ENCODE measurements around the gene IL13. TPM values are rescaled to one million over a fixed set of nuclear protein-coding genes. Genes with fewer than 3 reads are reported as not detected.

The IL13 gene
- polyA plus RNA-seq, 1 donor (not counting 4 experiments of a cell fraction or from before 2014, with no cell fraction given): not detected

DNA sequence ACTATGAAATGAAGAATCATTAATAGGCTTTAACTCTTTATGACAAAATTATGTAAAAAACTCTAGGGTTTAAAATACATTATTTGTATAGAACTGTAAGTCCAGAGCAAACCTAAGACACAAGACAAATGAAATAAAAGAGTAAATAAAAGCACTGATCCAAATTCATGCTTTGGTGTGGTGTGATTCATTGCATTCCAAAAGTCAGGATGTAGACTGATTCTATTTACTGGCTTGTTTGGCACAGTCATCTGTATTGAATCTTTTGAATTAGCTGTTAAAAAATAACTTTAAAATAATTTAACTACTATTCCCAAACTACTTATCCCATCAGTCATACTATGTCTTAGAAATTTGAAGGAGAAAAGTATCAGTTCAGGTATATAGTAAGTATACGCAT lies 46.9 kb downstream of the IL13 start:
- Histone ChIP-seq H3K4me2 (ENCODE audit: control insufficient read depth, extremely low read depth, insufficient read depth, low read depth, low read length) (no peak overlapping the region), H3K79me2 (ENCODE audit: control insufficient read depth, insufficient read depth, low read length) (no peaks in the 10 kb centered on the region), H3K4me3 (ENCODE audit: control insufficient read depth in 2 of 3, extremely low read depth in 1 of 3, insufficient read depth in 2 of 3, low read depth in 1 of 3, low read length in 3 of 3) (no peak overlapping the region), H3K27ac (ENCODE audit: control insufficient read depth, insufficient read depth, low read length) (no peak overlapping the region), H2AFZ (ENCODE audit: control insufficient read depth, low read length) (no peak overlapping the region), H4K20me1 (ENCODE audit: control insufficient read depth, extremely low read depth, insufficient read depth, low read length) (no peaks in the 10 kb centered on the region), H3K4me1 (ENCODE audit: control insufficient read depth, extremely low read depth, insufficient read depth, low read length) (no peaks in the 10 kb centered on the region), H3K9me3 (ENCODE audit: control insufficient read depth, low read depth, low read length) (no peaks in the 10 kb centered on the region), H3K27me3 (ENCODE audit: control insufficient read depth, extremely low read depth, insufficient read depth, low read length) (no peaks in the 10 kb centered on the region), H3K36me3 (ENCODE audit: control insufficient read depth in 2 of 2, extremely low read depth in 1 of 2, insufficient read depth in 2 of 2, low read length in 2 of 2) (peaks cover 2 to 7% of the 10 kb centered on the region in 2 experiments), H3K9ac (ENCODE audit: control insufficient read depth, extremely low read depth, insufficient read depth, low read length) (no peak overlapping the region), H3K9me1 (ENCODE audit: control insufficient read depth, extremely low read depth, insufficient read depth, low read length) (no peaks in the 10 kb centered on the region)
- dilution Hi-C loops (cut with MboI; ENCODE audit: extremely low pct_ligation_motif_present, low sequenced_read_pairs): no loop called here
- TF ChIP-seq, protein P1, sequence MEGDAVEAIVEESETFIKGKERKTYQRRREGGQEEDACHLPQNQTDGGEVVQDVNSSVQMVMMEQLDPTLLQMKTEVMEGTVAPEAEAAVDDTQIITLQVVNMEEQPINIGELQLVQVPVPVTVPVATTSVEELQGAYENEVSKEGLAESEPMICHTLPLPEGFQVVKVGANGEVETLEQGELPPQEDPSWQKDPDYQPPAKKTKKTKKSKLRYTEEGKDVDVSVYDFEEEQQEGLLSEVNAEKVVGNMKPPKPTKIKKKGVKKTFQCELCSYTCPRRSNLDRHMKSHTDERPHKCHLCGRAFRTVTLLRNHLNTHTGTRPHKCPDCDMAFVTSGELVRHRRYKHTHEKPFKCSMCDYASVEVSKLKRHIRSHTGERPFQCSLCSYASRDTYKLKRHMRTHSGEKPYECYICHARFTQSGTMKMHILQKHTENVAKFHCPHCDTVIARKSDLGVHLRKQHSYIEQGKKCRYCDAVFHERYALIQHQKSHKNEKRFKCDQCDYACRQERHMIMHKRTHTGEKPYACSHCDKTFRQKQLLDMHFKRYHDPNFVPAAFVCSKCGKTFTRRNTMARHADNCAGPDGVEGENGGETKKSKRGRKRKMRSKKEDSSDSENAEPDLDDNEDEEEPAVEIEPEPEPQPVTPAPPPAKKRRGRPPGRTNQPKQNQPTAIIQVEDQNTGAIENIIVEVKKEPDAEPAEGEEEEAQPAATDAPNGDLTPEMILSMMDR (optimal IDR thresholded peaks at IDR 0.05 in 1 of 3, IDR thresholded peaks at IDR 0.05 in 1 of 3, conservative IDR thresholded peaks at IDR 0.05 in 1 of 3; ENCODE audit: extremely low read depth in 1 of 3, insufficient read depth in 2 of 3, low read length in 3 of 3): no peak
- TF ChIP-seq EZH2 (IDR thresholded peaks at IDR 0.05; ENCODE audit: low read length): no peak
- DNase-seq (ENCODE audit: low read depth, low spot score) (no peak), FAIRE-seq (no peak)

DNA sequence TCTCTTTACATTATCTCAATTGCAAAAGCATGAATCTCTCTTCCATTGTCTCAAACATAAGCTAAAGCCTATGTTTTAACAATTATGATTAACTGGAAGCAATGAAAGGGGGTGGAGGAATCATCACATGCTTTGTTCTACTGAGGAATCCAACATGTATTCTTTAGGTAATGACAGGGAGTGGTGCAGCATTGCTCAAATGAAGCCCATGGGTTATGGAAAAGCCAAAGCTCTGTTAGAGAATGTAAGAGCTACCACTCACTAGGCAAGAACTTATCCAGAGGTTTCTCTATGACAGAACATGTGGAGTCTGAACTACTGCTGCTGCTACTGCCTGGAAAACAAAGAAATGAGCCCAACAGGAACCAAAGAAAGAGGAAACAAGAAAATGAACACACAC lies 50.7 kb downstream of the IL13 start:
- dilution Hi-C loops (cut with MboI; ENCODE audit: extremely low pct_ligation_motif_present, low sequenced_read_pairs): no loop called here
- no peaks in the 10 kb centered on the region for H3K9me1 ChIP-seq (ENCODE audit: control insufficient read depth, extremely low read depth, insufficient read depth, low read length)
- FAIRE-seq: no peak
- H3K4me3 ChIP-seq (ENCODE audit: control insufficient read depth in 2 of 3, extremely low read depth in 1 of 3, insufficient read depth in 2 of 3, low read depth in 1 of 3, low read length in 3 of 3): no peak overlapping the region
- no peak for DNase-seq (ENCODE audit: low read depth, low spot score)
- no peak overlapping the region for H3K27ac ChIP-seq (ENCODE audit: control insufficient read depth, insufficient read depth, low read length)
- no peak for TF ChIP-seq EZH2 (IDR thresholded peaks at IDR 0.05; ENCODE audit: low read length)
- TF ChIP-seq, protein P1 (optimal IDR thresholded peaks at IDR 0.05 in 1 of 3, IDR thresholded peaks at IDR 0.05 in 1 of 3, conservative IDR thresholded peaks at IDR 0.05 in 1 of 3; ENCODE audit: extremely low read depth in 1 of 3, insufficient read depth in 2 of 3, low read length in 3 of 3): no peak
- no peaks in the 10 kb centered on the region for H3K9me3 ChIP-seq (ENCODE audit: control insufficient read depth, low read depth, low read length)
- H3K4me1 ChIP-seq (ENCODE audit: control insufficient read depth, extremely low read depth, insufficient read depth, low read length): no peaks in the 10 kb centered on the region
- H4K20me1 ChIP-seq (ENCODE audit: control insufficient read depth, extremely low read depth, insufficient read depth, low read length): no peaks in the 10 kb centered on the region
- no peaks in the 10 kb centered on the region for H3K36me3 ChIP-seq (ENCODE audit: control insufficient read depth in 2 of 2, extremely low read depth in 1 of 2, insufficient read depth in 2 of 2, low read length in 2 of 2)
- H3K27me3 ChIP-seq (ENCODE audit: control insufficient read depth, extremely low read depth, insufficient read depth, low read length): no peaks in the 10 kb centered on the region
- no peak overlapping the region for H3K4me2 ChIP-seq (ENCODE audit: control insufficient read depth, extremely low read depth, insufficient read depth, low read depth, low read length)
- H3K79me2 ChIP-seq (ENCODE audit: control insufficient read depth, insufficient read depth, low read length): no peaks in the 10 kb centered on the region
- no peak overlapping the region for H2AFZ ChIP-seq (ENCODE audit: control insufficient read depth, low read length)
- no peak overlapping the region for H3K9ac ChIP-seq (ENCODE audit: control insufficient read depth, extremely low read depth, insufficient read depth, low read length)

Other genes starting within 250 kb of the IL13 start
- 3.7 to 16.4 TPM (median 6.2 TPM) in 3 replicates for gene IRF1, start 167.4 kb upstream of the IL13 start, polyA plus RNA-seq
- not detected in 3 replicates for gene IL5, start 114.7 kb upstream of the IL13 start, polyA plus RNA-seq
- gene RAD50, start 101.2 kb upstream of the IL13 start, polyA plus RNA-seq: 14.8 to 26.3 TPM (median 18.2 TPM) in 3 replicates
- gene IL4, start 15.8 kb downstream of the IL13 start, polyA plus RNA-seq: not detected in 3 replicates
- gene KIF3A, start 79.4 kb downstream of the IL13 start, polyA plus RNA-seq: 7.0 to 15.4 TPM (median 8.6 TPM) in 3 replicates
- 0.05 to 0.14 TPM in 2 of 3 replicates, not detected in the other for gene CCNI2, start 89.3 kb downstream of the IL13 start, polyA plus RNA-seq
- gene SEPTIN8, start 119.1 kb downstream of the IL13 start, polyA plus RNA-seq: 41.6 to 50.2 TPM (median 46.4 TPM) in 3 replicates
- gene SOWAHA, start 155.1 kb downstream of the IL13 start, polyA plus RNA-seq: not detected in 3 replicates
- gene SHROOM1, start 172.5 kb downstream of the IL13 start, polyA plus RNA-seq: 0.25 to 0.73 TPM (median 0.58 TPM) in 3 replicates
- 0.11 to 0.54 TPM (median 0.21 TPM) in 3 replicates for gene GDF9, start 208.3 kb downstream of the IL13 start, polyA plus RNA-seq
- gene UQCRQ, start 208.5 kb downstream of the IL13 start, polyA plus RNA-seq: 199 to 488 TPM (median 398 TPM) in 3 replicates
- gene LEAP2, start 215.5 kb downstream of the IL13 start, polyA plus RNA-seq: 0.28 to 1.2 TPM (median 0.50 TPM) in 3 replicates

Data from keratinocyte (primary cell).